ENCODE measurements around the gene SBF1.

- TF ChIP-seq CTCF (IDR thresholded peaks at IDR 0.05): no peak
- no peak for TF ChIP-seq POLR2A (IDR thresholded peaks at IDR 0.05)
- TF ChIP-seq POLR2AphosphoS5 (IDR thresholded peaks at IDR 0.05; ENCODE audit: insufficient read depth in 1 of 2, low read depth in 1 of 2): no peak
These were observed 20.2 kb downstream of the SBF1 start for GRCh38 chr22:50454556-50455075.

Measured in vagina (tissue), 2 donors.